ENCODE data around the gene TLE6. TPM values are rescaled to one million over a fixed set of nuclear protein-coding genes. Genes with fewer than 3 reads are reported as not detected.
A peak's percentile ranks its signal among the peaks of the same experiment; 100 is the strongest.

TLE6 gene
- total RNA-seq, 4 donors from 2014 or later: 1.5 to 1.8 TPM; not detected in 2

DNA sequence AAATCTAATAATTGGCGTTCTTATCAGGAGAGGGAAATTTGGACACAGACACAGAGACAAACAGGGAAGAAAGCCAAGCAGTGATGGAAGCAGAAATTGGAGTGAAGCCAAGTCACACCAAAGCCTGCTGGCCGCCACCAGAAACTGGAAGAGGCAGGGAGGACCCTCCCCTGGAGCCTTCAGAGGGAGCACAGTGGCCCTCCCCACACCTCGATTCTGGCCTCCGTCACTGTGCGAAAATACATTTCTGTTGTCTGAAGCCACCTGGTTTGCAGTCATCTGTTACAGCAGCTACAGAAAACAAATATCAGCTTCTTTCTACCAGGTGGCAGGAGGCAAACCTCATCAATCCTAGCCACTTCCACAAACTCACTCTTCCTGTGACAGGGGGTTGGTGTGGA, 8.3 kb upstream of the TLE6 start:
- no peak overlapping the region for H3K4me3 ChIP-seq (ENCODE audit: low read depth, poor library complexity, severe bottlenecking)
- 38 to 40% methylated on average over 5 of the region's 5 CpGs for WGBS, 2 donors
- no peak for DNase-seq (ENCODE audit: low spot score in 2 of 2)
- intact Hi-C loops (cut with DNase I; ENCODE audit: low total_unique reads): loop anchor here (10.0 kb wide), 1 partner anchor 136 kb away; no protein-coding TSS in a partner anchor
- TF ChIP-seq, protein P1, sequence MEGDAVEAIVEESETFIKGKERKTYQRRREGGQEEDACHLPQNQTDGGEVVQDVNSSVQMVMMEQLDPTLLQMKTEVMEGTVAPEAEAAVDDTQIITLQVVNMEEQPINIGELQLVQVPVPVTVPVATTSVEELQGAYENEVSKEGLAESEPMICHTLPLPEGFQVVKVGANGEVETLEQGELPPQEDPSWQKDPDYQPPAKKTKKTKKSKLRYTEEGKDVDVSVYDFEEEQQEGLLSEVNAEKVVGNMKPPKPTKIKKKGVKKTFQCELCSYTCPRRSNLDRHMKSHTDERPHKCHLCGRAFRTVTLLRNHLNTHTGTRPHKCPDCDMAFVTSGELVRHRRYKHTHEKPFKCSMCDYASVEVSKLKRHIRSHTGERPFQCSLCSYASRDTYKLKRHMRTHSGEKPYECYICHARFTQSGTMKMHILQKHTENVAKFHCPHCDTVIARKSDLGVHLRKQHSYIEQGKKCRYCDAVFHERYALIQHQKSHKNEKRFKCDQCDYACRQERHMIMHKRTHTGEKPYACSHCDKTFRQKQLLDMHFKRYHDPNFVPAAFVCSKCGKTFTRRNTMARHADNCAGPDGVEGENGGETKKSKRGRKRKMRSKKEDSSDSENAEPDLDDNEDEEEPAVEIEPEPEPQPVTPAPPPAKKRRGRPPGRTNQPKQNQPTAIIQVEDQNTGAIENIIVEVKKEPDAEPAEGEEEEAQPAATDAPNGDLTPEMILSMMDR (IDR thresholded peaks at IDR 0.05): no peak
- no peak for TF ChIP-seq POLR2A (IDR thresholded peaks at IDR 0.05)

DNA sequence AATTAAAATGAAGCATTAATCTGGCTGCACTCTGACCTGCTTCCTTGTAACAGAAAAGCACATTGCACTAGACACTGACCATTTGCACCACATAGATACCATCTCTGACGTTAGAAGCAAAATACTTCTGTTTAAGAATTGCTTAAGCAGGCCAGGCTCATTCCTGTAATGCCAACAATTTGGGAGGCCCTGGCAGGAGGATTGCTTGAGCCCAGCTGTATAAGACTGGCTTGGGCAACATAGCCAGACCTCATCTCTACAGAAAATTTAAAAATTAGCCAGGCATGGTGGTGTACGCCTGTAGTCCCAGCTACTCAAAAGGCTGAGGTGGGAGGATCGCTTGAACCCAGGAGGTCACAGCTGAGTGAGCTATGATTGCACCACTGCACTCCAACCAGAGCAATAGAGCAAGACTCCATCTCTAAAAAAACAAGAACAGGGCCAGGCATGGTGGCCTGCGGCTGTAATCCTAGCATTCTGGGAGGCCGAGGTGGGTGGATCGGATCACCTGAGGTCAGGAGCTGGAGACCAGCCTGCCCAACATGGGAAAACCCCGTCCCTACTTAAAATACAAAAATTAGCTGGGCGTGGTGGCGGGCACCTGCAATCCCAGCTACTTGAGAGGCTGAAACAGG, 7.0 kb upstream of the TLE6 start:
- TF ChIP-seq, protein P1 (IDR thresholded peaks at IDR 0.05): no peak
- TF ChIP-seq POLR2A (IDR thresholded peaks at IDR 0.05): no peak
- no peak for DNase-seq (ENCODE audit: low spot score in 2 of 2)
- intact Hi-C loops (cut with DNase I; ENCODE audit: low total_unique reads): no loop called here
- WGBS, 2 donors: 74 to 86% methylated on average over 9 of the region's 9 CpGs
- no peak overlapping the region for H3K4me3 ChIP-seq (ENCODE audit: low read depth, poor library complexity, severe bottlenecking)

DNA sequence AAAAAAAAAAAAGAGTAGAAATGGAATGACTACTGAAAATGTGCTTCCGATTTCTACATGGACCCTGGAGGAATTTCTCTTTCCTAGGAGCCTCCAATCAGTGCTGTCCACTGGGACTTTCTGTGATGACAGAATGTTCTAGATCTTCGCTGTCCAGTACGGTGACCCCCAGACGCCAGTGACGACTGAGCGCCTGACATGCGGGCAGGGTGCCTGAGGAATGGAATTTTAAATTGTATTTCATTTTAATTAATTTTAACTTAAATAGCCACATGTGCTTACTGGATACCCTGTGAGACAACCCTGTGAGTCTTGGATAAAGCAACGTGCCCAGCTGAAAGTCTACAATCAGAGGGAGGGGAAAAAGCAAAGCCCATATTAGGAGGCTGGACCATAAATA, 4.1 kb upstream of the TLE6 start:
- TF ChIP-seq, protein P1 (IDR thresholded peaks at IDR 0.05): no peak
- no peak for TF ChIP-seq POLR2A (IDR thresholded peaks at IDR 0.05)
- H3K4me3 ChIP-seq (ENCODE audit: low read depth, poor library complexity, severe bottlenecking): no peak overlapping the region
- DNase-seq (ENCODE audit: low spot score in 2 of 2): peak; percentile 56 to 91
- intact Hi-C loops (cut with DNase I; ENCODE audit: low total_unique reads): no loop called here
- 59 to 68% methylated on average over 8 of the region's 8 CpGs for WGBS, 2 donors

DNA sequence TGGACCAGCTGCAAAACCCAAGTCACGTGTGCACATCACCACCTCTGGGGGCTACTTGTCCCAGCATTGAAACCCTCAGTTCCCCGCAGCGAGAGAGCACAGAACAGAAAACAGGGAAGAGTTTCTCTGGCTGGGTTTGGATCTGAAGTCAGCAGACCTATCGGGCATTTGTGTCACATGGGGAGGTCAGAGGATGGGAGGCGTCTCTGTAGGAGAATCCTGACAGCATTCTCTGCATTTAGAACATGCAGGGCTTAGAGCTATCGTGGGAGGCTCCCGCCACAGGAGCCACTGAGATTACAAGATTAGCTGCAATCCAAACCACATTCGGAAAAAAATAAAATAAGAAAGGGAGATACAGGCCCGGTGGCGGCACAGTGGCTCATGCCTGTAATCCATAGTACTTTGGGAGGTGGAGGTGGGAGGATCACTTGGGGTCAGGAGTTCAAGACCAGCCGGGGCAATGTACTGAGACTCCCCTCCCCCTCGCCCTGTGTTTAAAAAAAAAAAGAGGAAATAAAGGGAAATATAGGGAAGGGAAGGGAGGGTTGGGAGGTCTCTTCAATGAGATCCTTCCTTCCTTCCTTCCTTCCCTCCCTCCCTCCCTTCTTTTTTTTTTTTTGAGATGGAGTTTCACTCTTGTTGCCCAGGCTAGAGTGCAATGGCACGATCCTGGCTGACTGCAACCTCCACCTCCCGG, 2.9 kb upstream of the TLE6 start:
- DNase-seq (ENCODE audit: low spot score in 2 of 2): peak; percentile 75 to 91
- no peak for TF ChIP-seq POLR2A (IDR thresholded peaks at IDR 0.05)
- TF ChIP-seq, protein P1 (IDR thresholded peaks at IDR 0.05): no peak
- WGBS, 2 donors: 21 to 25% methylated on average over 14 of the region's 14 CpGs
- intact Hi-C loops (cut with DNase I; ENCODE audit: low total_unique reads): no loop called here
- no peak overlapping the region for H3K4me3 ChIP-seq (ENCODE audit: low read depth, poor library complexity, severe bottlenecking)

GRCh38 chr19:2976609-2977000, 759 bp upstream of the TLE6 start:
- H3K4me3 ChIP-seq (ENCODE audit: low read depth, poor library complexity, severe bottlenecking): no peak overlapping the region
- no peak for TF ChIP-seq POLR2A (IDR thresholded peaks at IDR 0.05)
- TF ChIP-seq, protein P1 (IDR thresholded peaks at IDR 0.05): no peak
- no peak for DNase-seq (ENCODE audit: low spot score in 2 of 2)
- intact Hi-C loops (cut with DNase I; ENCODE audit: low total_unique reads): no loop called here
- 8% methylated on average over 15 of the region's 15 CpGs for WGBS, 2 donors

All from lower leg skin (tissue), 4 donors.